ENCODE measurements around the gene COA3. TPM values are rescaled to one million over a fixed set of nuclear protein-coding genes. Genes with fewer than 3 reads are reported as not detected.

Gene COA3
- total and polyA plus RNA-seq, 2 donors (not counting 1 experiment from before 2014, with no cell fraction given) = 18.5 to 32.1 TPM

DNA sequence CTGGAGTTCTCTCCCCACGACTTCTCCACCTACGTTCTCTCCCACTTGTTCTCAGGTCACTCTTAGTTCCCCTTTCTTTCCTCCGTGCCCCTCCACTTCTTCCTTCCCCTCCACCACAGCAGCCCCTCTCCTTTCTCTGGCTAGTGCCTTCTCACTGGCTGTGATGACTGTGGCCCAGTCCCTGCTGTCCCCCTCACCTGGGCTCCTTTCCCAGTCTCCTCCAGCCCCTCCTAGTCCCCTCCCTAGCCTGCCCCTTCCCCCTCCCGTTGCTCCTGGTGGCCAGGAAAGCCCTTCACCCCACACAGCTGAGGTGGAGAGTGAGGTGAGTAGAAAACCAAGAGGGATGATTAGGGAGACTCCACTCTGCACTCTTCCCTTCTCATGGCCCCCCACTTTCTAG is 3.4 kb downstream of the COA3 start:
- intact Hi-C loops (cut with micrococcal nuclease) = no loop called here
- H3K4me3 ChIP-seq (ENCODE audit: control extremely low read depth in 1 of 5, extremely low read depth in 1 of 5, insufficient read depth in 1 of 5, low read depth in 2 of 5, low read length in 4 of 5) = no peak overlapping the region
- H3K9me3 Mint-ChIP-seq (ENCODE audit: insufficient read depth) = no peaks in the 10 kb centered on the region
- WGBS (ENCODE audit: insufficient coverage) = 15% methylated on average over 3 of the region's 4 CpGs
- no peak overlapping the region for H3K27ac ChIP-seq (ENCODE audit: low read length in 2 of 2)
- no peak overlapping the region for H3K9ac ChIP-seq (ENCODE audit: low read length)
- H3K36me3 ChIP-seq (replicated peaks in 1 of 2; ENCODE audit: control extremely low read depth in 1 of 2, control insufficient read depth in 1 of 2, extremely low read depth in 1 of 2, insufficient read depth in 2 of 2, low read length in 1 of 2) = peaks cover 0 to 2% of the 10 kb centered on the region in 2 experiments
- ChIA-PET CTCF (no interaction called here), POLR2A (interaction anchor here (0.6 kb wide), 1 partner anchor 297 kb away, joined by 5 read pairs; no protein-coding TSS in a partner anchor)
- H4K20me1 ChIP-seq (ENCODE audit: control insufficient read depth, insufficient read depth, low read length, poor library complexity, severe bottlenecking) = no peaks in the 10 kb centered on the region
- peaks cover 1% of the 10 kb centered on the region for H3K27me3 Mint-ChIP-seq
- no peak for TF ChIP-seq EZH2 (IDR thresholded peaks at IDR 0.05; ENCODE audit: borderline replicate concordance, insufficient read depth, low read depth, low read length, poor library complexity, severe bottlenecking)
- TF ChIP-seq, protein P1, sequence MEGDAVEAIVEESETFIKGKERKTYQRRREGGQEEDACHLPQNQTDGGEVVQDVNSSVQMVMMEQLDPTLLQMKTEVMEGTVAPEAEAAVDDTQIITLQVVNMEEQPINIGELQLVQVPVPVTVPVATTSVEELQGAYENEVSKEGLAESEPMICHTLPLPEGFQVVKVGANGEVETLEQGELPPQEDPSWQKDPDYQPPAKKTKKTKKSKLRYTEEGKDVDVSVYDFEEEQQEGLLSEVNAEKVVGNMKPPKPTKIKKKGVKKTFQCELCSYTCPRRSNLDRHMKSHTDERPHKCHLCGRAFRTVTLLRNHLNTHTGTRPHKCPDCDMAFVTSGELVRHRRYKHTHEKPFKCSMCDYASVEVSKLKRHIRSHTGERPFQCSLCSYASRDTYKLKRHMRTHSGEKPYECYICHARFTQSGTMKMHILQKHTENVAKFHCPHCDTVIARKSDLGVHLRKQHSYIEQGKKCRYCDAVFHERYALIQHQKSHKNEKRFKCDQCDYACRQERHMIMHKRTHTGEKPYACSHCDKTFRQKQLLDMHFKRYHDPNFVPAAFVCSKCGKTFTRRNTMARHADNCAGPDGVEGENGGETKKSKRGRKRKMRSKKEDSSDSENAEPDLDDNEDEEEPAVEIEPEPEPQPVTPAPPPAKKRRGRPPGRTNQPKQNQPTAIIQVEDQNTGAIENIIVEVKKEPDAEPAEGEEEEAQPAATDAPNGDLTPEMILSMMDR (IDR thresholded peaks at IDR 0.05) = no peak
- H3K27me3 ChIP-seq (replicated peaks in 1 of 4; ENCODE audit: control extremely low read depth in 1 of 4, control insufficient read depth in 3 of 4, insufficient read depth in 4 of 4, low read length in 3 of 4) = no peaks in the 10 kb centered on the region
- H2AFZ ChIP-seq (ENCODE audit: insufficient read depth, low read depth, low read length, poor library complexity, severe bottlenecking) = no peak overlapping the region
- peaks cover 0 to 3% (median 0%) of the 10 kb centered on the region in 3 donors for H3K9me3 ChIP-seq (ENCODE audit: control extremely low read depth in 1 of 3, control insufficient read depth in 2 of 3, insufficient read depth in 1 of 3, low read length in 2 of 3)
- peaks cover 23% of the 10 kb centered on the region for H3K79me2 ChIP-seq (ENCODE audit: control insufficient read depth, insufficient read depth, low read length)
- ATAC-seq (ENCODE audit: low read depth) (no peak), DNase-seq (no peak)
- no peak overlapping the region for H3K4me3 Mint-ChIP-seq
- H3K4me1 Mint-ChIP-seq = peaks cover 27% of the 10 kb centered on the region
- H3K27ac Mint-ChIP-seq = no peak overlapping the region
- peaks cover 14 to 21% of the 10 kb centered on the region in 2 donors for H3K4me1 ChIP-seq (ENCODE audit: control insufficient read depth in 2 of 2, insufficient read depth in 2 of 2, low read length in 2 of 2)
- no peak overlapping the region for H3K4me2 ChIP-seq (replicated peaks; ENCODE audit: low read depth, low read length, poor library complexity, severe bottlenecking)

DNA sequence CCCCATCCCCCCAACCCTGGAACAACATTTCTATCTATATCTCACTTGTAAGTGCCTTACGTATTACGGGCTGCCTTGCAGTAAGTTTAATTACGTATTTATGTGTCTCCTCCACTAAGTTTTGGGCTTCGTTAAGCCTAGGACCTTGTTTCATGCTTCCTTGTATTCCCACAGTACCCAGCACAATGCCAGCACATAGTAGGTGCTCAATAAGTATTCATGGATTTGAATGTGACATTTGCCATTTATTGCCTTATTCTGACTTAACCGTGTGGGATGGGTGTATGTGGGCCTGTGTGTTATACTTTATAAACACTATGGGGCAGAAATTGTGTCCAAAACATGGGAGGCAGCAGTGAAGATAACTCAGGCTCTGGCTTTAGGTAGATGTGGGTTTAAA is 6.0 kb downstream of the COA3 start:
- no peaks in the 10 kb centered on the region for H3K9me3 Mint-ChIP-seq (ENCODE audit: insufficient read depth)
- no peak overlapping the region for H3K9ac ChIP-seq (ENCODE audit: low read length)
- H4K20me1 ChIP-seq (ENCODE audit: control insufficient read depth, insufficient read depth, low read length, poor library complexity, severe bottlenecking) = no peaks in the 10 kb centered on the region
- peaks cover 14% of the 10 kb centered on the region for H3K4me1 Mint-ChIP-seq
- H3K4me1 ChIP-seq (ENCODE audit: control insufficient read depth in 2 of 2, insufficient read depth in 2 of 2, low read length in 2 of 2) = peaks cover 4 to 8% of the 10 kb centered on the region in 2 donors
- no peak overlapping the region for H3K27ac Mint-ChIP-seq
- no peak overlapping the region for H3K4me3 Mint-ChIP-seq
- no peak overlapping the region for H3K27ac ChIP-seq (ENCODE audit: low read length in 2 of 2)
- DNase-seq = no peak
- ChIA-PET CTCF (no interaction called here), POLR2A (interaction anchor here (0.6 kb wide), 1 partner anchor 16 kb away, joined by 6 read pairs; no protein-coding TSS in a partner anchor)
- no peaks in the 10 kb centered on the region for H3K9me3 ChIP-seq (ENCODE audit: control extremely low read depth in 1 of 3, control insufficient read depth in 2 of 3, insufficient read depth in 1 of 3, low read length in 2 of 3)
- no peak for ATAC-seq (ENCODE audit: low read depth)
- intact Hi-C loops (cut with micrococcal nuclease) = no loop called here
- peaks cover 16% of the 10 kb centered on the region for H3K27me3 Mint-ChIP-seq
- WGBS (ENCODE audit: insufficient coverage) = 76% methylated on average over 3 of the region's 5 CpGs
- no peak for TF ChIP-seq EZH2 (IDR thresholded peaks at IDR 0.05; ENCODE audit: borderline replicate concordance, insufficient read depth, low read depth, low read length, poor library complexity, severe bottlenecking)
- TF ChIP-seq, protein P1 (IDR thresholded peaks at IDR 0.05) = no peak
- no peak overlapping the region for H3K4me3 ChIP-seq (ENCODE audit: control extremely low read depth in 1 of 5, extremely low read depth in 1 of 5, insufficient read depth in 1 of 5, low read depth in 2 of 5, low read length in 4 of 5)
- H3K4me2 ChIP-seq (replicated peaks; ENCODE audit: low read depth, low read length, poor library complexity, severe bottlenecking) = no peak overlapping the region
- peaks cover 0 to 8% (median 0%) of the 10 kb centered on the region in 4 experiments for H3K27me3 ChIP-seq (replicated peaks in 1 of 4; ENCODE audit: control extremely low read depth in 1 of 4, control insufficient read depth in 3 of 4, insufficient read depth in 4 of 4, low read length in 3 of 4)
- H3K36me3 ChIP-seq (replicated peaks in 1 of 2; ENCODE audit: control extremely low read depth in 1 of 2, control insufficient read depth in 1 of 2, extremely low read depth in 1 of 2, insufficient read depth in 2 of 2, low read length in 1 of 2) = peaks cover 0 to 2% of the 10 kb centered on the region in 2 experiments
- H3K79me2 ChIP-seq (ENCODE audit: control insufficient read depth, insufficient read depth, low read length) = peaks cover 13% of the 10 kb centered on the region
- no peak overlapping the region for H2AFZ ChIP-seq (ENCODE audit: insufficient read depth, low read depth, low read length, poor library complexity, severe bottlenecking)
